Neural cell (in vitro differentiated cells): ENCODE data around the gene GAGE10.
"Not testable (repeated sequence)": the region's sequence is repeated elsewhere in the genome, so short reads cannot be mapped to it uniquely, and the experiment has no call there.

Experiments
- EP300 ChIP-seq: fragments of 450-650 bp; conservative IDR thresholded peaks from 2 replicates; pipeline ENCODE4 v1.6.1; 2014; ENCODE audit warnings: antibody characterized with exemption, mild to moderate bottlenecking, moderate library complexity; ENCODE audit not compliant: poor library complexity, severe bottlenecking
- EZH2 ChIP-seq: fragments of 200-600, 300-800 bp; shearing (Covaris generic), sonication (generic); IDR thresholded peaks from 2 replicates; pipeline ENCODE4 v1.6.1; 2014; ENCODE audit warnings: antibody characterized with exemption, low read length, borderline replicate concordance, mild to moderate bottlenecking; ENCODE audit not compliant: insufficient read depth, poor library complexity, severe bottlenecking
- POLR2AphosphoS5 ChIP-seq: IDR thresholded peaks from 2 replicates; pipeline ENCODE4 v1.6.1; 2012
- TF ChIP-seq, protein P1 (sequence below): fragments of 450-650 bp; IDR thresholded peaks from 2 replicates; pipeline ENCODE4 v1.5.1; 2014; ENCODE audit warnings: antibody characterized with exemption, mild to moderate bottlenecking, moderate library complexity; ENCODE audit not compliant: poor library complexity, severe bottlenecking

DNA sequence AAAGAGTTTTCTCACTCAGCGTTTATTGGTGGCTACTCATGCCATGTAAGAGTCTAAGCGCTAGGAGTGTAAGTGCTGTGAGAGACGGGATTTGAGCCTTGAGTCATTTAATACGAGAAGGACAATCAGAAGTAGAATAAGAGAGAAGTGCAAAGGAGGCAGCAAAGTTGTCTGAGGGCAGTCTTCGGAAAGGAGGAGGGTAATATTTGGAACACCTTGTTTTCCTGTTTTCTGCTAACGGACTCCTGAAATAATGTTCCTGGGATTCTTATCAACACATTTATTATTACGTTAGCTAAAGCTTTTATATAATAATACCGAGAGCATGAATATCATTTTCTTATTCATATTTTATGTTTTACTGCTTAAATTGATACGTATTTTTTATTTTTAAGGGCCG lies 42.0 kb downstream of the GAGE10 start:
- TF ChIP-seq EP300, EZH2, POLR2AphosphoS5: not testable (repeated sequence)
- TF ChIP-seq, protein P1, sequence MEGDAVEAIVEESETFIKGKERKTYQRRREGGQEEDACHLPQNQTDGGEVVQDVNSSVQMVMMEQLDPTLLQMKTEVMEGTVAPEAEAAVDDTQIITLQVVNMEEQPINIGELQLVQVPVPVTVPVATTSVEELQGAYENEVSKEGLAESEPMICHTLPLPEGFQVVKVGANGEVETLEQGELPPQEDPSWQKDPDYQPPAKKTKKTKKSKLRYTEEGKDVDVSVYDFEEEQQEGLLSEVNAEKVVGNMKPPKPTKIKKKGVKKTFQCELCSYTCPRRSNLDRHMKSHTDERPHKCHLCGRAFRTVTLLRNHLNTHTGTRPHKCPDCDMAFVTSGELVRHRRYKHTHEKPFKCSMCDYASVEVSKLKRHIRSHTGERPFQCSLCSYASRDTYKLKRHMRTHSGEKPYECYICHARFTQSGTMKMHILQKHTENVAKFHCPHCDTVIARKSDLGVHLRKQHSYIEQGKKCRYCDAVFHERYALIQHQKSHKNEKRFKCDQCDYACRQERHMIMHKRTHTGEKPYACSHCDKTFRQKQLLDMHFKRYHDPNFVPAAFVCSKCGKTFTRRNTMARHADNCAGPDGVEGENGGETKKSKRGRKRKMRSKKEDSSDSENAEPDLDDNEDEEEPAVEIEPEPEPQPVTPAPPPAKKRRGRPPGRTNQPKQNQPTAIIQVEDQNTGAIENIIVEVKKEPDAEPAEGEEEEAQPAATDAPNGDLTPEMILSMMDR = not testable (repeated sequence)
